Measurements from ENCODE around the gene PFAS. TPM values are rescaled to one million over a fixed set of nuclear protein-coding genes. Genes with fewer than 3 reads are reported as not detected.

Gene PFAS
- total and polyA plus RNA-seq, 10 of the 15 experiments (the other 5 are each of a cell fraction or from before 2014, with no cell fraction given), result 13.9 to 122 (median 47.2) TPM

DNA sequence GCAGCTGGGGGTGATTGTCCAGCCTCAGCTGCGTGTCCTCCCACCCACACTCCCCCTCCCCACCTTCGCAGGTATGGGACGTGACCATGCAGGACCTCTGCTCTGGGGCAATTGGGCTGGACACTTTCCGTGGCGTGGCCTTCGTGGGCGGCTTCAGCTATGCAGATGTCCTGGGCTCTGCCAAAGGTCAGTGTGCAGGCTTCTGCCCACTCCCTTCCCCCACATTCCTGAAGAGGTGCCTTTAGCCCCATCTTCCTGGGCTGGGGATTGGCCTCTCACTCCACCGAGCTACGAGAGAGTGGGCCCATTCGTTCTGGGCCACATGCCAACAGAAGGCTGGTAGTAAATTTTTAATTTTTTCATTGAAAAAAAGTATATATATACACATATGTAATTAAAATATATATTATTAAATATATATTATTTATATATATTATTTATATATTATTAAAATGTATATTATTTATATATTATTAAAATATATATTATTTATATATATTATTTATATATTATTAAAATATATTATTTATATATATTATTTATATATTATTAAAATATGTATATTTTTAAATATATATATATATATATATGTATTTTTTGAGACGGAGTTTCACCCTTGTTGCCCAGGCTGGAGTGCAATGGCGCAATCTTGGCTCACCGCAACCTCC, 18.5 kb downstream of the PFAS start:
- no peak for FAIRE-seq
- Histone ChIP-seq H2AFZ (ENCODE audit: control insufficient read depth, low read depth, low read length) (no peak overlapping the region), H3K27me3 (replicated peaks in 1 of 2; ENCODE audit: control insufficient read depth in 2 of 2, insufficient read depth in 2 of 2, low read length in 1 of 2) (no peaks in the 10 kb centered on the region), H3K9me3 (replicated peaks; ENCODE audit: control insufficient read depth, insufficient read depth, low read length) (no peaks in the 10 kb centered on the region), H3K36me3 (ENCODE audit: control insufficient read depth in 2 of 2, insufficient read depth in 2 of 2, low read length in 1 of 2) (peaks cover 22 to 39% of the 10 kb centered on the region in 2 experiments; a peak in 3 of 4 replicates), H4K20me1 (ENCODE audit: control insufficient read depth, insufficient read depth) (no peaks in the 10 kb centered on the region), H3K9ac (ENCODE audit: control insufficient read depth, insufficient read depth, low read length) (no peak overlapping the region), H3K27ac (ENCODE audit: control insufficient read depth, insufficient read depth) (no peak overlapping the region), H3K79me2 (ENCODE audit: control insufficient read depth, insufficient read depth, low read length) (no peaks in the 10 kb centered on the region), H3K4me3 (no peak overlapping the region), H3K4me2 (ENCODE audit: control insufficient read depth, insufficient read depth) (no peak overlapping the region), H3K4me1 (ENCODE audit: control insufficient read depth, insufficient read depth, low read length) (no peaks in the 10 kb centered on the region)
- TF ChIP-seq SIX5 (IDR thresholded peaks at IDR 0.05; ENCODE audit: low read depth, low read length, severe bottlenecking), result no peak
- 0 out of 2 replicates have a peak, but pooled peaks have one; percentile 16 for TF ChIP-seq POLR2A (IDR thresholded peaks at IDR 0.05; ENCODE audit: low read depth, low read length)
- ChIA-PET CTCF (no interaction called here), SMC1A (ENCODE audit: uncharacterized antibody, unreplicated experiment) (no interaction called here), RAD21 (ENCODE audit: unreplicated experiment) (interaction anchor here (0.6 kb wide), 1 partner anchor 285 kb away, joined by 3 read pairs; no protein-coding TSS in a partner anchor), POLR2A (interaction anchor here (0.9 kb wide), 1 partner anchor 21 kb away, joined by 3 read pairs; the partner anchor contains the start of gene RANGRF)
- intact Hi-C loops (cut with micrococcal nuclease; ENCODE audit: unreplicated experiment), result no loop called here
- in situ Hi-C loops (cut with MboI), result no loop called here
- DNase-seq (ENCODE audit: low read depth, low spot score), result no peak
- over 99% methylated on average over 13 of the region's 13 CpGs for WGBS (ENCODE audit: insufficient coverage, insufficient replicate concordance, low lambda C conversion rate, missing lambda C conversion rate)
- no TSS peak for BruUV-seq (replicated peaks)
- no peak for ATAC-seq

DNA sequence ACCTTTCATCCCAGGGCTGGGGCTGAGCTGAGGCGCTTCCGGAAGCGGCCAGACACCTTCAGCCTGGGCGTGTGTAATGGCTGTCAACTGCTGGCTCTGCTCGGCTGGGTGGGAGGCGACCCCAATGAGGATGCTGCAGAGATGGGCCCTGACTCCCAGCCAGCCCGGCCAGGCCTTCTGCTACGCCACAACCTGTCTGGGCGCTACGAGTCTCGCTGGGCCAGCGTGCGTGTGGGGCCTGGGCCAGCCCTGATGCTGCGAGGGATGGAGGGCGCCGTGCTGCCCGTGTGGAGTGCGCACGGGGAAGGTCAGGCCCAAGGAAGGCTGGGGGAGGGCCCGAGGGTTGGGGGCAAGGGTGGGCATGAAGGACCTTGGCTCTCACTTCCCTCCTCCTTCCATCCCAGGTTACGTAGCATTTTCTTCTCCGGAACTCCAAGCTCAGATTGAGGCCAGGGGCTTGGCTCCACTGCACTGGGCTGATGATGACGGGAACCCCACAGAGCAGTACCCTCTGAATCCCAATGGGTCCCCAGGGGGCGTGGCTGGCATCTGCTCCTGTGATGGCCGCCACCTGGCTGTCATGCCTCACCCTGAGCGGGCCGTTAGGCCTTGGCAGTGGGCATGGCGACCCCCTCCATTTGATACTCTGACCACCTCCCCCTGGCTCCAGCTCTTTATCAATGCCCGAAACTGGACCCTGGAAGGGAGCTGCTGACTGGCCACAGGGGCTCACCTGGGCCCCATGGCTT, 19.6 kb downstream of the PFAS start:
- SMC1A ChIA-PET (ENCODE audit: uncharacterized antibody, unreplicated experiment), result no interaction called here
- no peak for FAIRE-seq

More for the DNA sequence above, 19.6 kb downstream of the PFAS start:
- Histone ChIP-seq H3K4me1 (ENCODE audit: control insufficient read depth, insufficient read depth, low read length) (no peaks in the 10 kb centered on the region), H3K27ac (ENCODE audit: control insufficient read depth, insufficient read depth) (no peak overlapping the region), H4K20me1 (ENCODE audit: control insufficient read depth, insufficient read depth) (no peaks in the 10 kb centered on the region), H3K9me3 (replicated peaks; ENCODE audit: control insufficient read depth, insufficient read depth, low read length) (no peaks in the 10 kb centered on the region), H2AFZ (ENCODE audit: control insufficient read depth, low read depth, low read length) (no peak overlapping the region), H3K36me3 (ENCODE audit: control insufficient read depth in 2 of 2, insufficient read depth in 2 of 2, low read length in 1 of 2) (peaks cover 12 to 32% of the 10 kb centered on the region in 2 experiments; a peak in 3 of 4 replicates), H3K27me3 (replicated peaks in 1 of 2; ENCODE audit: control insufficient read depth in 2 of 2, insufficient read depth in 2 of 2, low read length in 1 of 2) (no peaks in the 10 kb centered on the region), H3K4me3 (no peak overlapping the region), H3K79me2 (ENCODE audit: control insufficient read depth, insufficient read depth, low read length) (no peaks in the 10 kb centered on the region), H3K4me2 (ENCODE audit: control insufficient read depth, insufficient read depth) (no peak overlapping the region), H3K9ac (ENCODE audit: control insufficient read depth, insufficient read depth, low read length) (no peak overlapping the region)
- no peak for TF ChIP-seq POLR2AphosphoS2 (IDR thresholded peaks at IDR 0.05; ENCODE audit: low read depth, low read length)
- no peak for TF ChIP-seq RELA (IDR thresholded peaks at IDR 0.05; ENCODE audit: borderline replicate concordance, partially characterized antibody)
- TF ChIP-seq SMAD1 (IDR thresholded peaks at IDR 0.05; ENCODE audit: low read depth, partially characterized antibody), result no peak
- DNase-seq (ENCODE audit: low read depth, low spot score) (no peak), ATAC-seq (no peak)
- no TSS peak for BruUV-seq (replicated peaks)
- intact Hi-C loops (cut with micrococcal nuclease; ENCODE audit: unreplicated experiment) (no loop called here), in situ Hi-C loops (cut with MboI) (no loop called here)
- POLR2A ChIA-PET, result interaction anchor here (0.9 kb wide), 1 partner anchor 20 kb away, joined by 3 read pairs; the partner anchor contains the start of gene RANGRF
- CTCF ChIA-PET, result no interaction called here
- RAD21 ChIA-PET (ENCODE audit: unreplicated experiment), result no interaction called here
- WGBS (ENCODE audit: insufficient coverage, insufficient replicate concordance, low lambda C conversion rate, missing lambda C conversion rate), result 95% methylated on average over 24 of the region's 29 CpGs

Data from GM12878 (cell line).